GM19395 (cell line): Measurements from ENCODE around the gene PRR14L.
"Not testable (repeated sequence)": the region's sequence is repeated elsewhere in the genome, so short reads cannot be mapped to it uniquely, and the experiment has no call there.

Experiments used
- ATAC-seq: cut with Tn5 transposase; IDR thresholded peaks from one replicate; pipeline ENCODE4 v1.9.1; 2021; ENCODE audit warnings: mild to moderate bottlenecking, moderate library complexity; ENCODE audit not compliant: unreplicated experiment

The PRR14L gene

GRCh38 chr22:31749636-31750364 is at the start of gene PRR14L:
Gene PRR14L, minus strand, starts transcription at chr22:31750132. Its CDS starts 11,272 bp downstream, at chr22:31738860.
- peak; percentile 54 for ATAC-seq

DNA sequence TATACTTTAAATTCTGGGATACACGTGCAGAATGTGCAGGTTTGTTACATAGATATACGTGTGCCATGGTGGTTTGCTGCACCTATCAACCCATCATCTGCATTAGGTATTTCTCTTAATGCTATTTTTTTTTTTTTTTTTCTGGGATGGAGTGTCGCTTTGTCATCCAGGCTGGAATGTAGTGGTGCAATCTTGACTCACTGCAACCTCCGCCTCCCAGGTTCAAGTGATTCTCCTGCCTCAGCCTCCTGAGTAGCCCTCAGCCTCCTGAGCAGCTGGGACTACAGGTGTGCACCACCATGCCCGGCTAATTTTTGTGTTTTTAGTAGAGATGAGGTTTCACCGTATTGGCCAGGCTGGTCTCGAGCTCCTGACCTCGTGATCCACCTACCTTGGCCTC is 49.4 kb upstream of the PRR14L start:
- ATAC-seq, result not testable (repeated sequence)

DNA sequence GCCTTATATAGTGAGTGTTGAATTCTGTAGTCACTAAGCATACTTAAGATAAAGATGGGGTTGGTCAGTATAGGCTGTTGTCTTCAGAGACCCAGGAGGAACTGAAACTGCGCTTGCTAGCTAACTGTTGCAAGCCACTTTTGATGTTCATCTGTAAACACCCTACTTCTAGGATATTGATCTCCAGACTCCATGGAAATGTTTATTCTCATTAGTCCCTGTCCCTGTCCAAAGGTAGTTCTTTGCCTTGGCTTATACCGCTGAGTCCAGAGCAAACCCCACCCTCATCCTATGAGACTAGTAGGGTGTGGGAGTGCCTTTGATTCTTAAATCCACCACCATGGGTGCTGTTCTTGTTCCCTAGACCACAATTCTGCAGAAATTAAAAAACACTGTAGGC is 40.3 kb upstream of the PRR14L start:
- peak; percentile 65 for ATAC-seq

DNA sequence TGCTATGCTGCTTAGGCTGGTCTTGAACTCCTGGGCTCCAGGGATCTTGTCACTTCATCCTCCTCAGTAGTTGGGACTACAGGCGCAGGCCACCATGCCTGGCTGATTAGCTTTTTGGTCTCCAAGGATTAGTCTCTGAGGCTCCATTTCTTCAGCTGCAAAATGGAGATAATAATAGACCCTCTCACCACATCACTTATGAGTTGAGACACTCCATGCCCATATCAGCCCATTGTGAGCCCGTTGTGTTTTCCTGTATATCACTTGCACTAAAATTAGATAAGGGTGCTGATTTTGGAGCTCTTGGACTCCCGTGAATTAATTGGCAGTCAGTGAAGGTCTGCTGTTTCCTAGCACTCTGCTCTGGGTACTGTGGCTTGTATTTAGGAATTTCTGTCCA is 39.9 kb upstream of the PRR14L start:
- ATAC-seq, result no peak

- ATAC-seq, result no peak
These were observed 26.3 kb upstream of the PRR14L start for GRCh38 chr22:31776231-31776630.

GRCh38 chr22:31773416-31773815 is 23.5 kb upstream of the PRR14L start:
- ATAC-seq, result no peak

GRCh38 chr22:31768422-31769059 is 18.6 kb upstream of the PRR14L start:
- no peak for ATAC-seq

- no peak for ATAC-seq
These were observed 14.9 kb upstream of the PRR14L start for GRCh38 chr22:31764785-31765184.

- ATAC-seq, result not testable (repeated sequence)
These were observed 8.9 kb upstream of the PRR14L start for GRCh38 chr22:31758860-31759259.

GRCh38 chr22:31757265-31757664 is 7.3 kb upstream of the PRR14L start:
- no peak for ATAC-seq

DNA sequence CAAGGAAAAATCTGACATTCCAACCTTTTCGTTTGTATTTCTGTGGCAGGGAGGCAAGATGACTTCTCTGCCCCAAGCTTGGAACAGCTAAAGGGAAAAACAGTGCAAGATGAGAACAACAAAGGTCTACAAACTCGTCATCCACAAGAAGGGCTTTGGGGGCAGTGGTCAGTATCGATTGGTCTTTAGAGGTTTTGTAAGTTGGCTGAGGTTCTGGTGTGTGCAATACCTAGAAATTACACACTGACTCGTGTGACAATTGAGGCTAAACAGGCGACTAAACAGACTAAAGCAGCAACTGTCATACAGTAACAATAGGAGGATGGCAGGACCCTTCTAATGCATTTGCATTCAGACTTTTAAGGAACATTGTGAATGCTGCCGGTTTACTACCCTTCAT is 4.9 kb upstream of the PRR14L start:
- ATAC-seq, result no peak

- ATAC-seq, result peak; percentile 63
These were observed 3.9 kb upstream of the PRR14L start, which contains the start of gene DEPDC5 for GRCh38 chr22:31753634-31754501. Gene DEPDC5, plus strand, starts transcription at chr22:31754019. Its CDS starts 903 bp downstream, at chr22:31754922.

- peak; percentile 12 for ATAC-seq
These were observed 3.2 kb upstream of the PRR14L start for GRCh38 chr22:31753005-31753633.

GRCh38 chr22:31752096-31752847 is 2.3 kb upstream of the PRR14L start:
- no peak for ATAC-seq

DNA sequence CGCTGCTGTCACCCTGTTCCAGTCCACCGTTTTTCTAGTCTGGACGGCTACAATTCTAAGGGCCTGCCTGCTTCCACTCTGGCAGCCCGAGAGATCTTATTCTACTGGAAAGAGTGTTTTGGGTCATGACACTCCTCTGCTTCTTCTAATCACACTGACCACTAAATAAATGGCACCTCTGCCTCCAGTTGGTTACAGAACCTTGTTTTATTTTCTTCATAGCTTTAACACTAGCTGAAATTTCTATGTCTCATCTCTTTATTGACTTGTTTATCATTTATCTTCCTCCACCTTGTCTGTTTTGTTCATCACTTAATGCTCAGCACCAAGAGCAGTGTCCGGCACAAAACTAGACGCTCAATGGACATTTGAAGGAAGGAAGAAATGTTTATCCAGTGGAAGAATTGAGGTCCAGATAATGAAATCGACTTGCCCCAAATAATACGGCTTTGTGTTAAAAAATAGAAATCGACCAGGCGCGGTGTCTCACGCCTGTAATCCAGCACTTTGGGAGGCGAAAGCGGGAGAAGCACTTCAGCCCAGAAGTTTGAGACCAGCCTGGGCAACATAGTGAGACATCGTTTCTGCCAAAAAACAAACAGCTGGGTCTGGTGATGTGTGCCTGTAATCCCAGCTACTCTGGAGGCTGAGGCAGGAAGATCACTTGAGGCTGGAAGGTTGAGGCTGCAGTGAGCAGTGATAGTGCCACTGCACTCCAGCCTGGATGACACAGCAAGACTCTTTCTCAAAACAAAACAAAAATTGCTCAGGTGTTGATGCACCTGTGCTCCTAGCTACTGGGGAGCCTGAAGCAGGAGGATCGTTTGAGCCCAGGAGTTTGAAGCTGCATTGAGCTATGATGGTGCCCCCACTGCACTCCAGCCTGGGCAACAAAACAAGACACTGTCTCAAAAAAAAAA is 693 bp upstream of the PRR14L start:
- ATAC-seq, result no peak

DNA sequence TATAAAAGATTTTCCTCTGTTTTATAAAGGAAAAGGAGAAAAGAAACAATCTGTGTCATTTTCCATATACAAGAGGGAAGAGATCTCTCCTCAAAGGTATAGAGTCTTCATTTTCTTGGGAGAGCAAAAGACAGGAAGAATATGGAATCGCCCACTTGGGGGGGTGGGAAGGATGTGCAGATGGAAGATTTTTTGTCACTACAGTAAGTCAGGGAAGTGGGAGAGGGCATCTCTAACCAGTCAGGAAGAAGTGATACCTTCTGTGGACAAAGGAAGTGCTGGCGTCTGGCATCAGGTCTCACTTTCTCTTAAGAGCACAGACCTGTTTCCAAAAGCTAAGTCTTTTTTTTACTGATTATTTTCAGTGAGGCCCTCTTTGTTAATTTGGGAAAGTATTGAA is 1.4 kb downstream of the PRR14L start:
- ATAC-seq, result no peak

GRCh38 chr22:31747441-31747840 is 2.5 kb downstream of the PRR14L start:
- no peak for ATAC-seq

DNA sequence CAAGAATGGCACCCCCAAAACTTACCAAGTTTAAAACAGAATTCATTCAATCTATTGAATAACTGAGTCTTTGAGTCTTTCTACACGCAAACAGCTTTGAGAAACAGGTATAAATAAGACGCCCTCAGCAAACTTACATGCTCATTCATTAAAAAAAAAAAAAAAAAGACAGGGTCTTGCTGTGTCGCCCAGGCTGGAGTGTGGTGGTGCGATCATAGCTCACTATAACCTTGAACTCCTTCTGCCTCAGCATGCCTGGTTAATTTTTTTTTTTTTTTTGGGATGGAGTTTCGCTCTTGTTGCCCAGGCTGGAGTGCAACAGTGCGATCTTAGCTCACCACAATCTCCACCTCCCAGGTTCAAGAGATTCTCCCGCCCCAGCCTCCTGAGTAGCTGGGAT is 6.1 kb downstream of the PRR14L start:
- ATAC-seq, result no peak

- no peak for ATAC-seq
These were observed 7.2 kb downstream of the PRR14L start for GRCh38 chr22:31742682-31743081.
